ENCODE results near the gene SPDEF. TPM values are rescaled to one million over a fixed set of nuclear protein-coding genes. Genes with fewer than 3 reads are reported as not detected.

SPDEF gene
- polyA plus RNA-seq, 1 experiment: 0.04 TPM

DNA sequence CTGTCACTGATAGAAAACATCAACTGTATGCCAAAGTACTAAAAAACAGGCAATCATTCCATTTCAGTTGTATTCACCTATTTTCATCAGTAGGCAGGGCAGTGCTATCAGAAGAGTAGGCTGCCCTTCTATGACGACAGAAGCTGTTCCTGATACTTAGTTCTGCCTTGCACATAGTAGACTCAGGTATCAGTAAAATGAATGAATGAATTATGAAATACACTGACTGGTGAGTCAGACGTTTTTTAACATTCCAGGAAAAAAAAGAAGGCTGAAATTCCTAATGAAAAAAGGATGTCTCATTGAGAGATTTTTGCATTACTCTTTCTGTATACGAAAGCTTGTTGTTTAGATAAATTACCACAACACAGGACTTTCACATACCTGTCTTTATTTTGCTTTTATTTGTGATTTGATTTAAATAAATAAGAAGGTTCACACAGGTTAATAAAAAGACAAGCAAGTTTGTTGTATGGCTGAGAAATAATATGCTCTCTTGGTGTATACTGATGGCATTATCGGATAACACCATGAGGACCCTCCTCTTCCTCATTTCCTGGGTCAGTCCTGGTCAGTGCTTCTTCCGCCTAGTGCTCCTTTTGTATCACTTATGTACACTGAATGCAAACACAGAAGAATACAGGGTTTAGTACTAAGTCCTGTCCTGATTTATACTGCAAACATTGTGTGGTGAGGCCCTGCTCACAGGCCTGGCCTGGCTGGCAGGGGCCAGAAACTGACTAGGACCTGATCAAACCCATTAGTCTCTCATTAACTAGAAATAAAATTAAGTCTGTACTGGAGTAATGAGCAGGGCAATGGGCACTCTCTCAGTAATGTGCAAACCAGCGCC, 39.4 kb upstream of the SPDEF start:
- TF ChIP-seq, protein P1, sequence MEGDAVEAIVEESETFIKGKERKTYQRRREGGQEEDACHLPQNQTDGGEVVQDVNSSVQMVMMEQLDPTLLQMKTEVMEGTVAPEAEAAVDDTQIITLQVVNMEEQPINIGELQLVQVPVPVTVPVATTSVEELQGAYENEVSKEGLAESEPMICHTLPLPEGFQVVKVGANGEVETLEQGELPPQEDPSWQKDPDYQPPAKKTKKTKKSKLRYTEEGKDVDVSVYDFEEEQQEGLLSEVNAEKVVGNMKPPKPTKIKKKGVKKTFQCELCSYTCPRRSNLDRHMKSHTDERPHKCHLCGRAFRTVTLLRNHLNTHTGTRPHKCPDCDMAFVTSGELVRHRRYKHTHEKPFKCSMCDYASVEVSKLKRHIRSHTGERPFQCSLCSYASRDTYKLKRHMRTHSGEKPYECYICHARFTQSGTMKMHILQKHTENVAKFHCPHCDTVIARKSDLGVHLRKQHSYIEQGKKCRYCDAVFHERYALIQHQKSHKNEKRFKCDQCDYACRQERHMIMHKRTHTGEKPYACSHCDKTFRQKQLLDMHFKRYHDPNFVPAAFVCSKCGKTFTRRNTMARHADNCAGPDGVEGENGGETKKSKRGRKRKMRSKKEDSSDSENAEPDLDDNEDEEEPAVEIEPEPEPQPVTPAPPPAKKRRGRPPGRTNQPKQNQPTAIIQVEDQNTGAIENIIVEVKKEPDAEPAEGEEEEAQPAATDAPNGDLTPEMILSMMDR (IDR thresholded peaks at IDR 0.05; ENCODE audit: low read depth, low read length): no peak
- H3K9me3 ChIP-seq (ENCODE audit: control insufficient read depth, insufficient read depth, low read length): no peaks in the 10 kb centered on the region
- no peak overlapping the region for H3K4me3 ChIP-seq (ENCODE audit: low read depth, low read length)
- CTCF ChIA-PET: interaction anchor here (4.3 kb wide), 1 partner anchor 13 kb away, joined by 26 read pairs; no protein-coding TSS in a partner anchor
- no peak for DNase-seq (ENCODE audit: low read depth, low spot score)
- no peaks in the 10 kb centered on the region for H3K27me3 ChIP-seq (ENCODE audit: control insufficient read depth, insufficient read depth, low read length)
- POLR2A ChIA-PET: no interaction called here
- H3K27ac ChIP-seq (ENCODE audit: low read depth, low read length): no peak overlapping the region

DNA sequence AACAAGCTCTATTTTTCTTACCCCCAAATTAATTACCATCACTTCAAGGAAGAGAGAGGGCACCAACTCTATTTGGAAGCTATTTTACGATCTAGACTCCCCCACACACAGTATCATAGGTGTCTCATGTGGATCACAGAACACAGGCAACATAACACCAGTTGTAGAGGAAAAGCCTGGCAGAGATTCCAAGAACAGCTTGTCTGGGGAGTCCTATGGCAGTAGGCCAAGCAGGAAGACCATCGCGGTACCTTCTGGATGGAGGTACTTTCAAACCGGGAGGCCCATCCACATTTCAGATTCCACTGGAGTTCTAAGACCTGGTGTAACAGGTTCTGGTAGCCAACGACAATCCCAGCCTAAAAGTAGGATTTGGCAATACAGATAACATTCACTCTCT, 37.6 kb upstream of the SPDEF start:
- DNase-seq (ENCODE audit: low read depth, low spot score): no peak
- TF ChIP-seq, protein P1 (IDR thresholded peaks at IDR 0.05; ENCODE audit: low read depth, low read length): no peak
- Histone ChIP-seq H3K27ac (ENCODE audit: low read depth, low read length) (no peak overlapping the region), H3K4me3 (ENCODE audit: low read depth, low read length) (no peak overlapping the region), H3K9me3 (ENCODE audit: control insufficient read depth, insufficient read depth, low read length) (no peaks in the 10 kb centered on the region), H3K27me3 (ENCODE audit: control insufficient read depth, insufficient read depth, low read length) (no peaks in the 10 kb centered on the region)
- ChIA-PET POLR2A (no interaction called here), CTCF (interaction anchor here (1.1 to 4.3 kb wide), 2 partner anchors 15 to 398 kb away, joined by 3 to 26 read pairs; no protein-coding TSS in a partner anchor)

DNA sequence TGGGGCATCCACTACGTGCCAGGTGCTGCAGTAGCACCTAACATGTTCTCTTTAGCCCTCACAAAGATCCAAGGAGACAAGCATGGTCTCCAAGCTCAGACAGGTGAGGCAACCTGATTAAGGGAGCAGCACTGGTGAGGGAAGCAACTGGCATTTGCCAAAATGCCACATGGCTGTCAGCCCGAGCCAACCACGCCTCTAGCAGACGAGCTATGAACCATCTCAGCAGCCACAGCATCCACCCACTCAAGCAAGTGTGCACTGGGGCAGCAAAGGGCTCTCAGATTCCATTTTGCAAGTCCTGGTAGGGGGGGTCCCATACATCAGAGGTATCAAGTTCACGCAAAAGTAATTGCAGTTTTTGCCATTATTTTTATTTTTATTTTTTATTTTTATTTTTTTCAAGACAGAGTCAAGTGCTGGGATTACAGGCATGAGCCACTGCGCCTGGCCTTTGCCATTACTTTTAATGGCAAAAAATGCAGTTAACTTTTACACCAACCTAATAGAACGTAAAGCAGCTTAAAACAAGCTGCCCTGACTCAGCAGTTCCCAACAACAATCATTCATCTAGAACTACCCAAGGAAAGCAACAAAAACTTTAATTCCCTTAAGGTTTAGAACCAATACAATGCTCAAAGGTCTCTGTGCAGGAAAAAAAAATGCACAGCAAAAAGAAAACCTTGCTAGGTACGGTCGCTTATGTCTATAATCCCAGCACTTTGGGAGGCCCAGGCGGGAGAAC, 36.3 kb upstream of the SPDEF start:
- no peak overlapping the region for H3K4me3 ChIP-seq (ENCODE audit: low read depth, low read length)
- H3K27ac ChIP-seq (ENCODE audit: low read depth, low read length): no peak overlapping the region
- TF ChIP-seq, protein P1 (IDR thresholded peaks at IDR 0.05; ENCODE audit: low read depth, low read length): no peak
- H3K9me3 ChIP-seq (ENCODE audit: control insufficient read depth, insufficient read depth, low read length): no peaks in the 10 kb centered on the region
- no peak for DNase-seq (ENCODE audit: low read depth, low spot score)
- ChIA-PET POLR2A (no interaction called here), CTCF (interaction anchor here (4.3 kb wide), 1 partner anchor 16 kb away, joined by 26 read pairs; no protein-coding TSS in a partner anchor)
- no peaks in the 10 kb centered on the region for H3K27me3 ChIP-seq (ENCODE audit: control insufficient read depth, insufficient read depth, low read length)

DNA sequence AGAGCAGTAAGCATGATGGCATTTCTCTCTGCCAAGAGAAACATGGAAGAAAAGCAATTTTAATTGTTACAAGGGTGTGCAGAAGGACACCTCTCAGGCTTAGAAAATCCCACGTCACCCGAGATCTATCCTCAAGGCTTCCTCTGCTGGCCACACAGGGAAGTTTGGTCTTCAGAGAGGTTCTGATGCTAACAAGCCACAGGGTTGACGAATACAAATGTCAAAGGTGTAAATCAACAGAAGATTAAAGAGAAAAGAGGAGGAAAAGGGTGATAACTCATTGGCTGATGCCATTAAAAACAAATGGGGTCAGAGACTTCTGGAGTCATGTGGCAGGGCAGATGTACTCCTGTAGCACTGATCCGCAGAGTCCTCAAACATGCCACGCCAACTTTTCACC, 33.6 kb upstream of the SPDEF start:
- no peak for DNase-seq (ENCODE audit: low read depth, low spot score)
- H3K9me3 ChIP-seq (ENCODE audit: control insufficient read depth, insufficient read depth, low read length): no peaks in the 10 kb centered on the region
- H3K4me3 ChIP-seq (ENCODE audit: low read depth, low read length): no peak overlapping the region
- H3K27me3 ChIP-seq (ENCODE audit: control insufficient read depth, insufficient read depth, low read length): no peaks in the 10 kb centered on the region
- no peak overlapping the region for H3K27ac ChIP-seq (ENCODE audit: low read depth, low read length)
- POLR2A ChIA-PET: no interaction called here
- CTCF ChIA-PET: no interaction called here
- TF ChIP-seq, protein P1 (IDR thresholded peaks at IDR 0.05; ENCODE audit: low read depth, low read length): no peak

DNA sequence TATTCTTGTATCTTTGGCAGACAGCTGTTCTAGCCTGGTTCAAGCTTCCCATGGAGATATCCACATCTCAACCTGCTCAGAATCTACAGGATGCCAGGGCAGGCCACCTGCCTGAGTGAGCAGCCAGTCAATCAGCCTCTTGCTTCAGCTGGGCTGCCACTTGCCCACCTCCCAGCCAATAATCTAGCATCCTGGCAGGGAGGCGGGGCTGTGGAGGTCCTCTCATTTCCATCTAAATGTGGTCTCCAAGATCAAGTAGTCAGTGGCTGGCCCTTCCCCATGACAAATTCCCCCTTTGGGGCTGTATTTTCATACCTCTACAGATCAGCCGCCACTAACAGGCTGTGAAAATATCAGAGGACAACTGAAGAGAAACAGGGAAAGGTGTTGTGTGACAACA, 33.0 kb upstream of the SPDEF start:
- no peak for DNase-seq (ENCODE audit: low read depth, low spot score)
- H3K9me3 ChIP-seq (ENCODE audit: control insufficient read depth, insufficient read depth, low read length): no peaks in the 10 kb centered on the region
- TF ChIP-seq, protein P1 (IDR thresholded peaks at IDR 0.05; ENCODE audit: low read depth, low read length): no peak
- ChIA-PET POLR2A (no interaction called here), CTCF (interaction anchor here (1.3 kb wide), 1 partner anchor 20 kb away, joined by 4 read pairs; no protein-coding TSS in a partner anchor)
- no peak overlapping the region for H3K4me3 ChIP-seq (ENCODE audit: low read depth, low read length)
- no peak overlapping the region for H3K27ac ChIP-seq (ENCODE audit: low read depth, low read length)
- no peaks in the 10 kb centered on the region for H3K27me3 ChIP-seq (ENCODE audit: control insufficient read depth, insufficient read depth, low read length)

Data from AG04450 (cell line).